ENCODE measurements around the gene TMEM11.

Gene TMEM11

DNA sequence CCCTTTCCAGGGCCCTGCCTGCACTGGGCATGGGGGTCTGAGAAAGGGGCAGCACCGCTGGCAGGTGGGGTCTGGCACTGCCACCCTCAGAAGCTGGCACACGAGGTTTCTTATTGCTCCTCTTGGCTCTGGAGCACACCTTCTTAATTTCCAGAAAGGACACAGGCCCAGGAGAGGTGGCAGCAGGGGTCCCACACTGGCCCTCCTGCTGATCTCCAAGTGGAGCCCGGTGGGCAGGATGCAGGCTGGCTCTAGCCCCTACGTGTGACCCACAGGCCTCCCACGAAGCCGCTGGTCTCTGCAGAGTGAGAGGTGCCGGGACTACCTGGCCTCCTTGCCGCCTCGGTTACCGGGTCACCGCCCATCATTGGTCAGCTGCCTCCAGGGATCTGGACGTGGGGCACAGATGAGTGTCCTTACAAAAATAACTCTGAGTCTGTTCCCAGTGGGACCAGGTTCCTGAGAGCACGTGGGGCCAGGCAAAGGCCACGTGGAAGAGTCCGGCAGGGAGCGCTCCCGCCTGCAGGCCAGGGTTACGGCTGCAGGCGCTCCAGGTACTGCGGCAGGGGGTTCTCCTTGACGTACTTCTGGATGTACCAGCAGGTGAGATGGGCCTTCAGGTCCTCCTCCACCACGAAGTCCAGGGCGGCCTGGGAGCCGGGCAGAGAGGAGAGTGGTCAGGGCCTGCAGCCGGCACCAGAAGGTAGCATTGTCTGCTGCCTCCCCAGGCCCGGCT is 29.0 kb upstream of the TMEM11 start:
- H2AFZ ChIP-seq, result no peak overlapping the region
- H3K79me2 ChIP-seq, result no peaks in the 10 kb centered on the region
- H3K27me3 ChIP-seq (ENCODE audit: control insufficient read depth, insufficient read depth, low read length), result no peaks in the 10 kb centered on the region
- no peak overlapping the region for H3K9ac ChIP-seq
- H3K27ac ChIP-seq, result no peak overlapping the region
- H3K4me3 ChIP-seq (ENCODE audit: low read depth, low read length), result no peak overlapping the region
- TF ChIP-seq, protein P1, sequence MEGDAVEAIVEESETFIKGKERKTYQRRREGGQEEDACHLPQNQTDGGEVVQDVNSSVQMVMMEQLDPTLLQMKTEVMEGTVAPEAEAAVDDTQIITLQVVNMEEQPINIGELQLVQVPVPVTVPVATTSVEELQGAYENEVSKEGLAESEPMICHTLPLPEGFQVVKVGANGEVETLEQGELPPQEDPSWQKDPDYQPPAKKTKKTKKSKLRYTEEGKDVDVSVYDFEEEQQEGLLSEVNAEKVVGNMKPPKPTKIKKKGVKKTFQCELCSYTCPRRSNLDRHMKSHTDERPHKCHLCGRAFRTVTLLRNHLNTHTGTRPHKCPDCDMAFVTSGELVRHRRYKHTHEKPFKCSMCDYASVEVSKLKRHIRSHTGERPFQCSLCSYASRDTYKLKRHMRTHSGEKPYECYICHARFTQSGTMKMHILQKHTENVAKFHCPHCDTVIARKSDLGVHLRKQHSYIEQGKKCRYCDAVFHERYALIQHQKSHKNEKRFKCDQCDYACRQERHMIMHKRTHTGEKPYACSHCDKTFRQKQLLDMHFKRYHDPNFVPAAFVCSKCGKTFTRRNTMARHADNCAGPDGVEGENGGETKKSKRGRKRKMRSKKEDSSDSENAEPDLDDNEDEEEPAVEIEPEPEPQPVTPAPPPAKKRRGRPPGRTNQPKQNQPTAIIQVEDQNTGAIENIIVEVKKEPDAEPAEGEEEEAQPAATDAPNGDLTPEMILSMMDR (IDR thresholded peaks at IDR 0.05), result no peak
- H3K4me1 ChIP-seq, result no peaks in the 10 kb centered on the region
- H3K4me2 ChIP-seq (ENCODE audit: low read length), result no peak overlapping the region
- no peaks in the 10 kb centered on the region for H3K9me3 ChIP-seq (ENCODE audit: control insufficient read depth, low read length)
- H3K36me3 ChIP-seq (ENCODE audit: control insufficient read depth, insufficient read depth, low read length), result no peaks in the 10 kb centered on the region

DNA sequence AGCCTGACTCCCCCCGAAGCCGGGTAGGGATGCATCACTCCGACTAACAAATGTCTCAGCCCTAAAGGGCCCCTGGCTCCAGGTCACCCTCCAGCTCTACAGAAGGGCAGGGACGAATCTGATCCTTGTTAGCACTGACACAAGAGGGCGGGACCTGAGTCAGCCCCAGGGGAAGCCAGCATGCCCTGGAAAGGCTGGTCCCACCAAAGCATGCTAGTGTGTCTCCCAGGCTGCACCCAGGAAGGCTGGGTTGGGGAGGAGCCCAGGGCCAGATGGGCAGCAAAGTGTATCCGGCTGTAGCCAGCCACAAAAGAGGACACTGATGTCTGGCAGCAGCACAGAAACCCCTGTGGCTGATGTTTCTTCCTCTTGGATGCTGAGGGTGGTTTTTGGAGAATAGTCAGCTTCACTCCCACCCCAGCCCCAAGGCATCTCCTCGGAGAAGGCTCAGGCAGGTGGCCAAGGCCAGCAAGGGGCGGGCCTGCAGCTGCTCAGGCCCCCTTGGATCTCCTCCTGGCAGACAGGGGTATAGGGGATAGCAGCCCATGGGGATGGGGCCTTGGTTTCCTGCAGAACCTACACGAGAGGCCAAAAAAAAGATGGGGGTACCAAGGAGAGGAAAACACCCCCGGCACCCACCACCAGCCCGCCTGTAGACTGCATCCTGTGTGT is 28.2 kb upstream of the TMEM11 start:
- Histone ChIP-seq H3K27ac (no peak overlapping the region), H2AFZ (no peak overlapping the region), H3K4me1 (no peaks in the 10 kb centered on the region), H3K9me3 (ENCODE audit: control insufficient read depth, low read length) (no peaks in the 10 kb centered on the region), H3K4me3 (ENCODE audit: low read depth, low read length) (no peak overlapping the region), H3K4me2 (ENCODE audit: low read length) (no peak overlapping the region), H3K79me2 (no peaks in the 10 kb centered on the region), H3K27me3 (ENCODE audit: control insufficient read depth, insufficient read depth, low read length) (no peaks in the 10 kb centered on the region), H3K9ac (no peak overlapping the region), H3K36me3 (ENCODE audit: control insufficient read depth, insufficient read depth, low read length) (no peaks in the 10 kb centered on the region)
- TF ChIP-seq, protein P1 (IDR thresholded peaks at IDR 0.05), result no peak

DNA sequence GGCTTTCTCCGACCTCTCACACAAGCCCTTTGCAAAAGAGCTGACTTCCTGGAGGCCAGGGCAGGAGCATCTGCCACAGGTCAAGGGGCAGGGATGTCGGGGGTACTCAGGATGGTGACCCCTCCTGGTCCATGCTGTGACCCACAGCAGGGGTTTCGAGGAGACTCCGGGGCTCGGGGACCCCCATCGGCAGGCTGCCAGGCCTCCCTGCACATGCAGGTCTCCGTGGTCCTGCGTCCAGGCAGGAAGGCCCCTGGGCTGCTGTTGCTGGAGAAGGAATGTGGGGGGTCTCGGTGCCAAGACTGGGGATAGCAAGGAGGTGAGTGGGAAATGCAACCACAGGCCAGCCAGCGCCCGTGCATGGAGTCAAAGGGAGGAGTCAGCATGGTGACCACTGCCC is 27.6 kb upstream of the TMEM11 start:
- Histone ChIP-seq H3K27ac (no peak overlapping the region), H3K9ac (no peak overlapping the region), H3K4me1 (no peaks in the 10 kb centered on the region), H2AFZ (no peak overlapping the region), H3K79me2 (no peaks in the 10 kb centered on the region), H3K4me3 (ENCODE audit: low read depth, low read length) (no peak overlapping the region), H3K27me3 (ENCODE audit: control insufficient read depth, insufficient read depth, low read length) (no peaks in the 10 kb centered on the region), H3K9me3 (ENCODE audit: control insufficient read depth, low read length) (no peaks in the 10 kb centered on the region), H3K36me3 (ENCODE audit: control insufficient read depth, insufficient read depth, low read length) (no peaks in the 10 kb centered on the region), H3K4me2 (ENCODE audit: low read length) (no peak overlapping the region)
- TF ChIP-seq, protein P1 (IDR thresholded peaks at IDR 0.05), result no peak

DNA sequence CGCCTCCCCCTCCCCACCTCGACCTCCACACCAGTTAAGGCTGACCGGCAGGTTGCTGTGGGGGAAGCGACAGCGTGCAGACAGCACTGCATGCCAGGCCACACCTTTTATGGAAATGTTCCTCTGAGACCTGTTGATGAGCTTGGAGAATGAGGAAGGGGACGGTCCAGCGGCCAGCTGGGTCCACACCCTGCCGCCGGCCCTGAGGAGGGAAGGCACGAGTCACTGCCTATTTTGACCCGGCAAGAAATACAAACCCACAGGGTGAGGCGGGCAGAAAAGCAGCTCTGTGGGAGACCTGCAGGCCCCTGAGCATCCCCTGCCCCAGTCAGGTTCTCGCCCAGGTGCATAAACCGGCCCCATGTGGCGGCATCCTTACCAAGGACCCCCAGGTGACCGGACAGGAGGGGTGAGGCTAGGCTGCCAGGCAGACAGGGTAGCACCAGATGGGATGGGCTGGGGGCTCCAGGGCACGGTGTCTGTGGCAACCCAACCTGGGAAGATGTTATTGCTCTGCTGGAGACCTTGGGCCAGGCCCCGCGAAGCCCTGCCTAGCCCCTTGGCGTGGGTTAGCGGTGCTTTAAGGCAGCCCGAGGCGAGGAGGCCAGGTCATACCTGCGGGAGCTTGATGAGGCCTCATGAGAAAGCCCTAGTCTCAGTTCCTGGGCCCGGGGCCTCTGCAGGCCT is 26.6 kb upstream of the TMEM11 start:
- H3K79me2 ChIP-seq, result no peaks in the 10 kb centered on the region
- no peak overlapping the region for H2AFZ ChIP-seq
- no peak overlapping the region for H3K4me3 ChIP-seq (ENCODE audit: low read depth, low read length)
- no peak overlapping the region for H3K27ac ChIP-seq
- no peaks in the 10 kb centered on the region for H3K4me1 ChIP-seq
- TF ChIP-seq, protein P1 (IDR thresholded peaks at IDR 0.05), result no peak
- H3K4me2 ChIP-seq (ENCODE audit: low read length), result no peak overlapping the region
- no peaks in the 10 kb centered on the region for H3K36me3 ChIP-seq (ENCODE audit: control insufficient read depth, insufficient read depth, low read length)
- H3K9me3 ChIP-seq (ENCODE audit: control insufficient read depth, low read length), result no peaks in the 10 kb centered on the region
- H3K27me3 ChIP-seq (ENCODE audit: control insufficient read depth, insufficient read depth, low read length), result no peaks in the 10 kb centered on the region
- no peak overlapping the region for H3K9ac ChIP-seq
